ENCODE data around the gene P2RY11.

The P2RY11 gene

DNA sequence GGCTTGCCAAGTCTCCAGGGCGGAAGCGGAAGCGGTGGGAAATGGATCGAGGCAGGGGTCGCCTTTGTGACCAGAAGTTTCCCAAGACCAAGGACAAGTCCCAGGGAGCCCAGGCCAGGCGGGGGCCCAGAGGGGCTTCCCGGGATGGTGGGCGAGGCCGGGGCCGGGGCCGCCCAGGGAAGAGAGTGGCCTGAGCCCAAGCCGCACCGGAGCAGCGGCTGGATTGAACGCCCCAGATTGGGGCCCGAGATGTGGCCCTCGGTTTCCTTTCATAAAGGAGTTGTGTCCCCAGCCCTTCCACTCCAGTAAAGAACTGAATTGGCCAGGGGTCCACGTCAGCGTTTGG is 548 bp upstream of the P2RY11 start:
- DNase-seq (ENCODE audit: low read depth, low spot score): no peak
- no peak overlapping the region for H3K4me3 ChIP-seq (ENCODE audit: low read length)

- no peak for DNase-seq (ENCODE audit: low read depth, low spot score)
- H3K4me3 ChIP-seq (ENCODE audit: low read length): no peak overlapping the region
Measured at GRCh38 chr19:10112037-10112761, 706 bp downstream of the P2RY11 start.

- peak; percentile 61 for DNase-seq (ENCODE audit: low read depth, low spot score)
- no peak overlapping the region for H3K4me3 ChIP-seq (ENCODE audit: low read length)
Measured at GRCh38 chr19:10112895-10113591, 1.6 kb downstream of the P2RY11 start.

DNA sequence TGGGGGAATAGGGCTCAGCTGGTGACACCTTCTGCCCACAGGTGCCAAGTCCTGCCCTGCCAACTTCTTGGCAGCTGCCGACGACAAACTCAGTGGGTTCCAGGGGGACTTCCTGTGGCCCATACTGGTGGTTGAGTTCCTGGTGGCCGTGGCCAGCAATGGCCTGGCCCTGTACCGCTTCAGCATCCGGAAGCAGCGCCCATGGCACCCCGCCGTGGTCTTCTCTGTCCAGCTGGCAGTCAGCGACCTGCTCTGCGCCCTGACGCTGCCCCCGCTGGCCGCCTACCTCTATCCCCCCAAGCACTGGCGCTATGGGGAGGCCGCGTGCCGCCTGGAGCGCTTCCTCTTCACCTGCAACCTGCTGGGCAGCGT is 2.1 kb downstream of the P2RY11 start:
- no peak for DNase-seq (ENCODE audit: low read depth, low spot score)
- no peak overlapping the region for H3K4me3 ChIP-seq (ENCODE audit: low read length)

- no peak for DNase-seq (ENCODE audit: low read depth, low spot score)
- no peak overlapping the region for H3K4me3 ChIP-seq (ENCODE audit: low read length)
Measured at GRCh38 chr19:10113964-10114650, 2.6 kb downstream of the P2RY11 start.

- DNase-seq (ENCODE audit: low read depth, low spot score): no peak
- no peak overlapping the region for H3K4me3 ChIP-seq (ENCODE audit: low read length)
Measured at GRCh38 chr19:10114651-10115391, 3.3 kb downstream of the P2RY11 start.

GRCh38 chr19:10115392-10116084 is 4.0 kb downstream of the P2RY11 start:
- H3K4me3 ChIP-seq (ENCODE audit: low read length): no peak overlapping the region
- no peak for DNase-seq (ENCODE audit: low read depth, low spot score)

- DNase-seq (ENCODE audit: low read depth, low spot score): no peak
- H3K4me3 ChIP-seq (ENCODE audit: low read length): no peak overlapping the region
Measured at GRCh38 chr19:10116085-10116865, 4.8 kb downstream of the P2RY11 start.

DNA sequence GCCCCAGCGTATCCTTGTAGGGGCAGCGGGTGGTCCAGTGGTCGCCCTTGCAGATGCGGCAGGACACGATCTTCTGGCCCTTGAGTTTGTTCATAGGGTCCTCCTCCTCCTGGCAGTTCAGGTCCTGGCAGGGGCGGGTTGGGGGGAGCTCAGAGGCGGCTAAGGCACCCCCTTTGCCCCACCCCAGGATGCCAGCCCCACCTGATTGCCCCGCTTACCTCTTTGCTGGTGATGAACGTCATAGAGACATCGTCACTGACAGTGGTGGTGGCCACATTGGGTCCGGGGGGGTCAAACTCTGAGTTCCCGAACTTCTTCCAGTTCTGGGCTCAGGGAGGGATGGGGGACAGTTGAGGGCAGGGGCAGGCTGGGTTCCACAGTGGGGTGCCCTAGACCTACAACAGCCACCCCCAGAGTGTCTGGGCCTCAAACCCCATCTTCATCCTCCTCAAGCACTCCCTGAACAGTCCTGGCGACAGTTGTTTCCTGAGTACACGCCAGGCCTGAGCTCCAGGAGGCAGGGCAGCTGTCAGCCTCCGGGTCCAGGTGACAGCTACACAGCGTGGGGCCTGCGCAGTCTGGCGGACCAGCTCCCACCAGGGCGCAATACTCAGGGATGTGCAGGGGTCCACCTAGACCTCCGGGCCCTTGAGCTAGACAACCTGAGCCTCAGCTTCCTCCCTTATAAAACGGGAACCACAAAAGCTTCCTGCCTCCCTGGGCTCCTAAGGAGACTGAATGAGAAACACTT is 5.5 kb downstream of the P2RY11 start:
- H3K4me3 ChIP-seq (ENCODE audit: low read length): no peak overlapping the region
- DNase-seq (ENCODE audit: low read depth, low spot score): no peak

GRCh38 chr19:10118960-10119359 is 7.5 kb downstream of the P2RY11 start:
- no peak for DNase-seq (ENCODE audit: low read depth, low spot score)
- peak overlapping the region; percentile 94 for H3K4me3 ChIP-seq (ENCODE audit: low read length)

GRCh38 chr19:10120538-10121189 is 9.2 kb downstream of the P2RY11 start:
- no peak for DNase-seq (ENCODE audit: low read depth, low spot score)
- H3K4me3 ChIP-seq (ENCODE audit: low read length): no peak overlapping the region

GRCh38 chr19:10122045-10122444 is 10.6 kb downstream of the P2RY11 start:
- no peak overlapping the region for H3K4me3 ChIP-seq (ENCODE audit: low read length)
- DNase-seq (ENCODE audit: low read depth, low spot score): no peak

DNA sequence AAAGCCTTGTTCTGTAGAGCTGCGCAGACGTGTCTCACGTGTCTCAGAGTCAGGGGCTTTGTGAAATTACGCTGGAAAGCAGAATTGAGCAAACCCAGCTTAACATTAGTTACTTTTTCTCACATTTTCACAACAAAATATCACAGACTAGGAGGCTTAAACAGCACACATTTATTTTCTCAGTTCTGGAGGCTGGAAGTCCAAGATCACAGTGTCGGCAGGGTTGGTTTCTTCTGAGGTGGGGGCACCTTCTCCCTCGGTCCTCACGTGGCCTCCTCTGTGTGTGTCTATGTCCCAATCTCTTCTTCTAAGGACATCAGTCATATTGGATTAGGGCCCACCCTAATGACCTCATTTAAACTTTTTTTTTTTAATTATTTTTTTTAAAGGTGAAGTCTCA is 12.9 kb downstream of the P2RY11 start:
- DNase-seq (ENCODE audit: low read depth, low spot score): no peak
- H3K4me3 ChIP-seq (ENCODE audit: low read length): no peak overlapping the region

DNA sequence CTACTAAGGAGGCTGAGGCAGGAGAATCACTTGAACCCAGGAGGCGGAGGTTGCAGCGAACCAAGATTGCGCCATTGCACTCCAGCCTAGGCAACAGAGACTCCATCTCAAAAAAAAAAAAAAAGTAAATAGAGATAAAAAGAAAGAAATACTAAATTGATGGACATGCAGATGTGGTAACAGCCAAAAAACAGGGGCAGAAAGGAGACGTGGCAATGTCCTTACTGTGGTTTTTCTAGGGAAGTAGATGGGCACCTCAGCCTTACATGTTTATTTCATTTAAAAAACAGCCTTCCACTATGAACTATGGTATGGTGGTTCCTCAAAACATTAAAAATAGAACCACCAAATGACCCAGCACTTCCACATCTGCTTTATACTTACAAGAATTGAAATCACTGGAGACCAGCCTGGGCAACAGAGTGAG is 14.7 kb downstream of the P2RY11 start:
- no peak overlapping the region for H3K4me3 ChIP-seq (ENCODE audit: low read length)
- no peak for DNase-seq (ENCODE audit: low read depth, low spot score)

DNA sequence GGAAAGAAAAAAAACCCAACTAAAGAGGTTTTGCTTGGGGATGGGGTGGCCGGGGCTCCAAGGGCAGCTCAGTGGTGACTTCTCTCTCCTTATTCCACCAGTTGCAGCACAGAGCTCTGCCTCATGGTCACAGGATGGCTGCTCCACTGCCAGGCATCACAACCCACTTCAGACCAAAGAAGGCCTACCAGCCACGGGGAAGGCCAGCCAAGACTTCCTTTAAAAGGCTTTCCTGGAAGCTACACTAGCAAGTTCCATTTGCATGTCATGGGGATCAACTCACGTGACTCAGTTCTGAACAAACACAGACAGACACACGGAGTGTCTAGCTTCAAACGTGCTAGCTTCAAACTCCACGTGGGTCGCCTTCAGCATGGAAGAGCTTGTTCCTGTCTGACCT is 21.4 kb downstream of the P2RY11 start:
- DNase-seq (ENCODE audit: low read depth, low spot score): no peak
- no peak overlapping the region for H3K4me3 ChIP-seq (ENCODE audit: low read length)

DNA sequence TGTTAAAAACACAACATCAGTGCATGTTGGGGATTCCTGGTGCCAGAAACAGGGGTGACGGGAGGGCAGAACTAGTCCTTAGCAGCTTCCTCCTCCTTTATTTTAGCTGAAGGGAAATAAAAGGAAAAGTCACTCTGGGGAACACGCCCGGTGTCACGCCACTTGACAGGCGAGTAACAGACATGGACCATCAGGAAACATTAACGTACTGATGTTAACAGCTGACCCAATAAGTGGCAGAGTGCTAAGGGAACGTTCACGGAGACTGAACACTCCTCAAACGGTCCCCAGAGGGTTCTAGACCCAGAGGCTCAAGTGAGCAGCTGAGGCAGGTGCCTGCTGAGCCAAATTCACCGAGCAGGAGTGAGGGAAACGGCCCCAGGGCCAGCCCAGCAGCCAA is 22.1 kb downstream of the P2RY11 start:
- DNase-seq (ENCODE audit: low read depth, low spot score): no peak
- no peak overlapping the region for H3K4me3 ChIP-seq (ENCODE audit: low read length)

- H3K4me3 ChIP-seq (ENCODE audit: low read length): no peak overlapping the region
- no peak for DNase-seq (ENCODE audit: low read depth, low spot score)
Measured at GRCh38 chr19:10134040-10134439, 22.5 kb downstream of the P2RY11 start.
